ENCODE results near the gene WDR59.

GRCh38 chr16:75000481-75001081 is 15.7 kb upstream of the WDR59 start:
- TF ChIP-seq EZH2 (optimal IDR thresholded peaks at IDR 0.05; ENCODE audit: low read depth, low read length) (no peak), CTCF (IDR thresholded peaks at IDR 0.05; ENCODE audit: low read length) (no peak)
